Panc1 (cell line): ENCODE measurements around the gene SLC4A1AP. TPM values are rescaled to one million over a fixed set of nuclear protein-coding genes. Genes with fewer than 3 reads are reported as not detected.

Experiments
- ATAC-seq: fragments of 200-7000 bp; cut with Tn5 transposase; 2 replicates; pipeline ENCODE4 v1.9.1; 2020; ENCODE audit warnings: mild to moderate bottlenecking, moderate library complexity
- BruUV-seq: library from RNA; stranded (reverse); fragments of 400-500 nt; replicated peaks from 2 replicates; lab custom pipeline; 2021; lab: Mats Ljungman, UMichigan
- CTCF ChIA-PET: fragments of 300-600 bp; sonication (Branson Sonifier 250); formaldehyde crosslinking; loops from one replicate; lab custom pipeline; 2022; ENCODE audit warnings: antibody characterized with exemption; lab: Charles Lee
- POLR2A ChIA-PET: fragments of 300-600 bp; sonication (Branson Sonifier 250); formaldehyde crosslinking; loops from one replicate; lab custom pipeline; 2022; ENCODE audit warnings: antibody characterized with exemption; lab: Charles Lee
- DNase-seq: peaks from one replicate; pipeline ENCODE4 v3.0.0-alpha.2; 2010; ENCODE audit warnings: low read depth, low spot score
- H3K27ac ChIP-seq: 2 replicates; pipeline ENCODE4 v1.5.1; 2011; ENCODE audit warnings: mild to moderate bottlenecking, low read length, inconsistent platforms
- H3K27me3 ChIP-seq: fragments of 200-500 bp; sonication (Bioruptor generic); 2 replicates; pipeline ENCODE4 v1.6.0; 2014; ENCODE audit warnings: low read length, inconsistent platforms; ENCODE audit not compliant: control insufficient read depth, insufficient read depth
- H3K36me3 ChIP-seq: fragments of 200-500 bp; sonication (Bioruptor generic); 2 replicates; pipeline ENCODE4 v1.5.1; 2014; ENCODE audit warnings: inconsistent platforms, mild to moderate bottlenecking, low read length, moderate library complexity; ENCODE audit not compliant: control insufficient read depth, insufficient read depth
- H3K4me1 ChIP-seq: 2 replicates; pipeline ENCODE4 v1.5.1; 2011; ENCODE audit warnings: inconsistent platforms, mild to moderate bottlenecking, low read length, moderate library complexity; ENCODE audit not compliant: control insufficient read depth, insufficient read depth
- H3K4me3 ChIP-seq, 2 experiments: 2 replicates each; pipeline ENCODE4 v1.5.1; 2011 to 2012; ENCODE audit warnings: low read depth in 2 of 2, low read length in 2 of 2, mild to moderate bottlenecking in 2 of 2, inconsistent platforms in 1 of 2, moderate library complexity in 1 of 2
- H3K9me3 ChIP-seq: fragments of 200-500 bp; sonication (Bioruptor generic); 2 replicates; pipeline ENCODE4 v1.5.1; 2014; ENCODE audit warnings: low read depth, mild to moderate bottlenecking, inconsistent platforms, low read length, moderate library complexity; ENCODE audit not compliant: control insufficient read depth, insufficient read depth
- CTCF ChIP-seq: fragments of 450-650 bp; IDR thresholded peaks from 2 replicates; pipeline ENCODE4 v1.5.1; 2017; ENCODE audit warnings: mild to moderate bottlenecking
- POLR2AphosphoS5 ChIP-seq: IDR thresholded peaks from 2 replicates; pipeline ENCODE4 v1.6.1; 2012; ENCODE audit warnings: mild to moderate bottlenecking, low read depth, low read length, moderate library complexity
- REST ChIP-seq, 2 experiments: IDR thresholded peaks; 2 replicates each; pipeline ENCODE4 v1.6.1; 2011 to 2012; ENCODE audit warnings: low read depth in 2 of 2, control low read depth in 1 of 2, low read length in 1 of 2, mild to moderate bottlenecking in 1 of 2, moderate library complexity in 1 of 2; ENCODE audit not compliant: insufficient read depth in 1 of 2
- SIN3A ChIP-seq: IDR thresholded peaks from 2 replicates; pipeline ENCODE4 v1.6.1; 2012; ENCODE audit warnings: low read depth, mild to moderate bottlenecking, low read length, moderate library complexity, borderline replicate concordance; ENCODE audit not compliant: insufficient read depth
- TCF7L2 ChIP-seq: IDR thresholded peaks from 2 replicates; pipeline ENCODE4 v1.6.1; 2011; ENCODE audit warnings: mild to moderate bottlenecking, low read depth, low read length, inconsistent platforms
- in situ Hi-C: cut with HindIII; loops from 2 replicates; pipeline ENCODE4 v1.10.0; 2016; ENCODE audit warnings: low sequenced_read_pairs, low pct_unique_long_range_greater_than_20kb
- intact Hi-C: fragments of 100-400 bp; cut with micrococcal nuclease; formaldehyde crosslinking; loops from one replicate; pipeline ENCODE4 v1.10.0; 2022; ENCODE audit not compliant: unreplicated experiment
- total RNA-seq: library from RNA; stranded (reverse); gene quantifications from one replicate; pipeline ENCODE4 v1.2.1, GENCODE V29; 2021; ENCODE audit not compliant: unreplicated experiment

SLC4A1AP gene
- total RNA-seq, 1 experiment from 2014 or later: 22.2 TPM

GRCh38 chr2:27734305-27734704 is 70.6 kb downstream of the SLC4A1AP start:
- Histone ChIP-seq H3K36me3 (no peaks in the 10 kb centered on the region), H3K27ac (no peak overlapping the region), H3K4me3 (no peak overlapping the region), H3K9me3 (no peaks in the 10 kb centered on the region), H3K27me3 (no peaks in the 10 kb centered on the region), H3K4me1 (peaks cover 4% of the 10 kb centered on the region; the same call in 1 of the 2 replicates)
- no peak for DNase-seq
- in situ Hi-C loops (no loop called here), intact Hi-C loops (no loop called here)
- ChIA-PET CTCF (interaction anchor here (1.1 kb wide), 1 partner anchor 31 kb away, joined by 3 read pairs; no protein-coding TSS in a partner anchor), POLR2A (no interaction called here)
- no peak for ATAC-seq
- TF ChIP-seq REST (IDR thresholded peaks at IDR 0.05; ENCODE audit: insufficient read depth in 1 of 2, low read depth in 2 of 2, low read length in 1 of 2) (no peak), SIN3A (no peak), CTCF (no peak), TCF7L2 (no peak), POLR2AphosphoS5 (no peak)
- no TSS peak for BruUV-seq

GRCh38 chr2:27735263-27735904 is 71.7 kb downstream of the SLC4A1AP start:
- POLR2A ChIA-PET: no interaction called here
- intact Hi-C loops (no loop called here), in situ Hi-C loops (no loop called here)
- Histone ChIP-seq H3K36me3 (no peaks in the 10 kb centered on the region), H3K27me3 (no peaks in the 10 kb centered on the region), H3K9me3 (no peaks in the 10 kb centered on the region), H3K4me3 (peak overlapping the region; percentile 38 to 52), H3K4me1 (peaks cover 4% of the 10 kb centered on the region; the same call in 1 of the 2 replicates), H3K27ac (peak overlapping the region; percentile 46)
- TF ChIP-seq POLR2AphosphoS5: peak; percentile 56
- no peak for TF ChIP-seq SIN3A
- no TSS peak for BruUV-seq
- peak; percentile 91 for ATAC-seq
- no peak for DNase-seq
- CTCF ChIA-PET: no interaction called here
